Endothelial cell of umbilical vein (primary cell): ENCODE data around the gene DGKD.

Source experiments
- CTCF ChIP-seq, 2 donors: IDR thresholded peaks; 1 replicate in 1 of 2; 2 replicates in 1 of 2; pipeline ENCODE4 v1.5.1; 2011; ENCODE audit warnings: low read length in 2 of 2, mild to moderate bottlenecking in 2 of 2, moderate library complexity in 2 of 2, control low read depth in 1 of 2, inconsistent platforms in 1 of 2, low read depth in 1 of 2; ENCODE audit not compliant: insufficient read depth in 1 of 2; ENCODE audit errors: extremely low read depth in 1 of 2
- EZH2 ChIP-seq: IDR thresholded peaks from 2 replicates; pipeline ENCODE4 v1.6.1; 2012; ENCODE audit warnings: borderline replicate concordance, low read depth, mild to moderate bottlenecking, moderate library complexity, low read length, inconsistent platforms; ENCODE audit not compliant: severe bottlenecking
- GATA2 ChIP-seq: IDR thresholded peaks from 2 replicates; pipeline ENCODE4 v1.7.0; 2011; ENCODE audit warnings: low read depth, mild to moderate bottlenecking, moderate library complexity, mixed read lengths, low read length; ENCODE audit not compliant: insufficient read length, insufficient read depth
- MAX ChIP-seq: IDR thresholded peaks from 2 replicates; pipeline ENCODE4 v1.6.1; 2011; ENCODE audit not compliant: insufficient read depth, insufficient read length
- POLR2A ChIP-seq: IDR thresholded peaks from 2 replicates; pipeline ENCODE4 v1.6.1; 2012; ENCODE audit warnings: low read depth, mild to moderate bottlenecking, control low read depth, low read length
- POLR2AphosphoS5 ChIP-seq: IDR thresholded peaks from 2 replicates; pipeline ENCODE4 v1.6.1; 2012; ENCODE audit warnings: low read depth, mild to moderate bottlenecking, control low read depth, low read length, moderate library complexity; ENCODE audit not compliant: insufficient read depth

- TF ChIP-seq CTCF (IDR thresholded peaks at IDR 0.05; ENCODE audit: extremely low read depth in 1 of 2, insufficient read depth in 1 of 2, low read depth in 1 of 2, low read length in 2 of 2): peak; percentile 75 to 86
- no peak for TF ChIP-seq EZH2
- TF ChIP-seq POLR2A: no peak
- no peak for TF ChIP-seq GATA2
- TF ChIP-seq POLR2AphosphoS5: no peak
- TF ChIP-seq MAX: no peak
Observed at GRCh38 chr2:233443511-233444183, 89.4 kb downstream of the DGKD start.
